G401 (cell line): ENCODE measurements around the gene MTA1. TPM values are rescaled to one million over a fixed set of nuclear protein-coding genes. Genes with fewer than 3 reads are reported as not detected.

Experiments used
- total RNA-seq: library from RNA; depleted of rRNA; stranded (reverse); fragments of >200 nt; shearing (Covaris generic); gene quantifications from 2 replicates; pipeline ENCODE4 v1.2.3, GENCODE V29; 2014; rRNA removed

Gene MTA1
- total RNA-seq, 1 experiment from 2014 or later, result 55.1 TPM

Other genes with a start within 250 kb of the MTA1 start
- 39.0 and 46.0 TPM in 2 replicates for gene NUDT14, start 238.5 kb upstream of the MTA1 start, total RNA-seq
- 40.4 and 42.6 TPM in 2 replicates for gene BTBD6, start 171.3 kb upstream of the MTA1 start, total RNA-seq
- gene BRF1, start 118.8 kb upstream of the MTA1 start, total RNA-seq, result 30.3 and 46.8 TPM in 2 replicates
- 36.9 and 50.7 TPM in 2 replicates for gene PACS2, start 105.1 kb upstream of the MTA1 start, total RNA-seq
- gene TEX22, start 21.3 kb upstream of the MTA1 start, total RNA-seq, result 0.41 and 2.0 TPM in 2 replicates
- gene CRIP2, start 55.0 kb downstream of the MTA1 start, total RNA-seq, result 184 and 209 TPM in 2 replicates
- gene CRIP1, start 67.1 kb downstream of the MTA1 start, total RNA-seq, result 8.6 TPM in 1 of 2 replicates, not detected in the other
- gene TEDC1, start 71.4 kb downstream of the MTA1 start, total RNA-seq, result 67.1 and 89.1 TPM in 2 replicates
- 23.8 and 39.1 TPM in 2 replicates for gene TMEM121, start 106.8 kb downstream of the MTA1 start, total RNA-seq